Midbrain (tissue), 1 donor: ENCODE results near the gene PRKCE.

Experiments
- DNase-seq: peaks from one replicate; lab custom pipeline; 2025; lab: John Stamatoyannopoulos, UW

Gene PRKCE

DNA sequence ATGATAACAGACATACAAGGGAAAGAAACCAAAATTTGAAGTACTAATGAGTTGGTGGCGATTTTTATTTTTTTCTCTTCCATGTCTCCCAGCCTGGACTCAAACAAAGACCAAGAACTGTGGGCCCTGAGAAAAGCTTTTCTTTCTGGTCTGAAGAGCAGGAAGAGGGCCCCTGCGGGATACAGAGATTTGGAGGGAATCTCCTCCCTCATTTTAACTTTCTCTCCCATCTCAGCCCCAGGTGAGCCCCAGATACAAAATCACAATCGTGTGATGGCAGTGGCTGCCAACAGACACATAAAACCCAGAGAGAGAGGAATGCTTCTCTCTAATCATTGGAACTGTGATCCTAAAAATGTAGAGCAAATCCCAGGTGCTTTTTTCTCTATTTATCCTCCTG is 19.5 kb upstream of the PRKCE start:
- DNase-seq = no peak

- no peak for DNase-seq
Observed at GRCh38 chr2:45634223-45634622, 17.3 kb upstream of the PRKCE start.

DNA sequence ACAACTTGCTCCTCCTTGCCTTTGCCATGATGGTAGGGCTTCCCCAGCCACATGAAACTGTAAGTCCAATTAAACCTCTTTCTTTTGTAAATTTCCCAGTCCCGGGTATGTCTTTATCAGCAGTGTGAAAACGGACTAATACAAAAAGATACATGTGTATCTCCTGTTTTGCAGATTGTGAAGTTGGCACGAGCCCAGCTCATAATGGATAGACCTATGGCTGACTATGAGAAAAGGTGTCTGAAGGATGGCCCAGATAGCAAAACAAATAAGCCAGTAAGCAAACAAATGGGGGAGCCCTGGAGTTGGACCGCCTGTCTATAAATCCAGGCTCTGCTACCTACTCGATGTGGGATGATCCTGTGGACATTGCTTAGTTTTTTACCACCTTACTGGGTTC is 15.5 kb upstream of the PRKCE start:
- DNase-seq = no peak

DNA sequence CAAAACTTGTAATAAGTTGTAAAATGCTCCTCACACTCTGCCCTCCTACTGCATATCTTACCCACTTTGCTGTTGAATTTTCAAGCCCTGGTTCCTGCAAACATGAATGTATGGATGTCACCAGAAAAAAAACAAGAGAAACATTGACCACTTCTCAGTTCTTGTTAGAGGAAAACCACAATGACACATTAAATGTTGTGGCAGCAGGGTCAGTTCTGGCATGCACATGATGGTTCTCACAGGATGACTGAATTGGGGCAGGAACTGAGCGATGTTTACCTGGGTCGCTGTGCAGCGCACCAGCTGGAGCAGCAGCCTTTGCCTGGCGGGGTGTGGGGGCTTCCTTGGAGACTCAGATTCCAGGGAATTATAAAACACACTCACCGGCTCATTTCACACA is 14.0 kb upstream of the PRKCE start:
- DNase-seq = no peak

GRCh38 chr2:45640576-45640975 is 10.9 kb upstream of the PRKCE start:
- DNase-seq = no peak

- DNase-seq = no peak
Observed at GRCh38 chr2:45643095-45643494, 8.4 kb upstream of the PRKCE start.

- peak; percentile 84 for DNase-seq
Observed at GRCh38 chr2:45643543-45644542, 7.6 kb upstream of the PRKCE start.

GRCh38 chr2:45646289-45646688 is 5.2 kb upstream of the PRKCE start:
- no peak for DNase-seq

GRCh38 chr2:45647356-45647755 is 4.1 kb upstream of the PRKCE start:
- no peak for DNase-seq

DNA sequence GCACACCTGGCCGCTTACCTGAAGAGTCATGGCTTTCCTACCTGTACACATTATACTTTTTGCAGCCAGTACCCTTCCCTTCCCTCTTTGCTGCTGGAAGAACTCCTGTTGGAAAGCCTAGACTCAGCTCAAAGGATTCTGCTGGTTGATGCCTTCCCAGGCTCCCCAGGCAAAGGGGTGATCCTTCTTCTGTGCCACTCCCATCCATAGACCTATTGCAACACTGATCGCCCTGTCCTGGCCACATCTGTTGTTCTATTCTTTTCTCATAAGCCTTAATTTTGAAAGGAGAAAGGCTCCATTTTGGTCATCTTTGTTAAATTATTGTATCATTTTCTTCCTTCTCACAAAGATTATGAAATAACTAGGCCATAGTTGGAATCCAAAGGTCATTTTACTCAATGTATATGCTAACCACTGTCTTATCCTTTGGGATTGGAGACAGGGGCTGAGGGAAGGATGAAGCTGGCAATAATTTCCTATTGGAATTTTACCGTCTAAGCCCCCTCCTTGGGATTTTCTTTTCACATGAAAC is 3.4 kb upstream of the PRKCE start:
- no peak for DNase-seq

GRCh38 chr2:45648636-45649035 is 2.8 kb upstream of the PRKCE start:
- no peak for DNase-seq

- no peak for DNase-seq
Observed at GRCh38 chr2:45649462-45649857, 2.0 kb upstream of the PRKCE start.

- DNase-seq = peak; percentile 77
Observed at GRCh38 chr2:45649858-45650811, 1.3 kb upstream of the PRKCE start.

GRCh38 chr2:45650851-45651414 is 542 bp upstream of the PRKCE start:
- peak; percentile 93 for DNase-seq

DNA sequence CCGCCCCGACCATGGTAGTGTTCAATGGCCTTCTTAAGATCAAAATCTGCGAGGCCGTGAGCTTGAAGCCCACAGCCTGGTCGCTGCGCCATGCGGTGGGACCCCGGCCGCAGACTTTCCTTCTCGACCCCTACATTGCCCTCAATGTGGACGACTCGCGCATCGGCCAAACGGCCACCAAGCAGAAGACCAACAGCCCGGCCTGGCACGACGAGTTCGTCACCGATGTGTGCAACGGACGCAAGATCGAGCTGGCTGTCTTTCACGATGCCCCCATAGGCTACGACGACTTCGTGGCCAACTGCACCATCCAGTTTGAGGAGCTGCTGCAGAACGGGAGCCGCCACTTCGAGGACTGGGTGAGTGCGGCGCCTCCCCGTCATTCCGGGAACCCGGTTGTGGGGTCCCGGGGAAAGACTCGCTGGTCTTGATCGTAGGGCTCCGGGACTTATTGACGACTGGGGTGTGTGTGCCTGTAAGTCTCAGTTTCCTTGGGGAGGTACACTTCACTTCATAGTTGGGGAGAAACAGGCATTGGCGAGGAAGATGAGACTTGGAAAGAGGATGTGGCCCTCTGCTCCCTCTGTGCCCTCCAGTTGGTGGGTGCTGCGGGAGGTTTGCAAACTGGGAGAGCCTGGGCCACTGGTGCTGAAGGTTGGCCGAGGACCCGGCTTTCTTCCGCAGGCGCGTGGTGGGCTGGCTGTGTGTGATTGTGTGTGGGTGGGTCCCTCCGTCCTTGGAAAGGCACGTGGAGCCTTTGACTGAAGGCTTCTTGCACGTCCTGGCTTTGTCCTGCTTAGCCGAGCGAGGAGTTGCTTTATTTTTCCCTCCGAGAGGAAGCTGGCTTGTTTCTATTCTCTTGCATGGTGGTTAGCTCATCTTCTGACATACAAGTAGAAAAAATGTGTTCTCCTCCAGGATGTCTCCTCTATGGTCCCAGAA is 886 bp downstream of the PRKCE start:
- DNase-seq = peak; percentile 5

DNA sequence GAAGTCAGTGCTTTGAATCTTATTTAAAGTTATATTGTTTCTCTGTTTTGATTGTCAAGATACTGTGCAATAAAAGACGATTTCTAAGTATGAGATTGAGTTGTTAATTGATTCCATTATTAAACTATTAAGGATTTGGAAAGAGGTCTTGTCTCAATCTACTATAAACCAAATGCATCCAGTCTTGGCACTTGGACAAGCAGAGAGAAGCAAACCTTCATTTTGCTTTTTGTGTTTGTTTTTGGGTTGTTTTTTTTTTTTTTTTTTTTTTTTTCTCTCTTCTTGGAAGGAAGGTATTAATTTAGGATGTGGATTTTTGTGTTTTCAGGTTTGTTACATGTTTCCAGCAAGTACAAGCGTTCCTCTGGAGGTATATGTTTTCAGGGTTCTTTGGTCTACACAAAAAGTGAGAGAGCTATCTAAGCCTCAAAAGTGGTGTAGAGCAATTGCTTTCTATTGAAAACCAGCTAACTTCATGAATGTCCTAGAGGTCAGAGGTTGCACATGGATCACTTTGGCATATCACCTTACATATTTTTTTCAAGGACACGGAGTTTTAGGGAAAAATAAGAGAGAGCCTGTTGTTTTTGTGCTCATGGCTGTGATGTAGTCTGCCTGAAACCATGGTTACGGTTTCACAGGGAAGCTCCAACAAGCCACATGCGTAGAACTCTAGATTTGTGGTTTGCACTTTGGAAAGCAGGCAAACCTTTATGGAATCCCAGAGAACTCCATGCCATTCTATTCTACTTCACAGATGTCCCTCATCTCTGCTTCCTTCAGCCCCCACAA is 1.8 kb downstream of the PRKCE start:
- DNase-seq = peak; percentile 5

DNA sequence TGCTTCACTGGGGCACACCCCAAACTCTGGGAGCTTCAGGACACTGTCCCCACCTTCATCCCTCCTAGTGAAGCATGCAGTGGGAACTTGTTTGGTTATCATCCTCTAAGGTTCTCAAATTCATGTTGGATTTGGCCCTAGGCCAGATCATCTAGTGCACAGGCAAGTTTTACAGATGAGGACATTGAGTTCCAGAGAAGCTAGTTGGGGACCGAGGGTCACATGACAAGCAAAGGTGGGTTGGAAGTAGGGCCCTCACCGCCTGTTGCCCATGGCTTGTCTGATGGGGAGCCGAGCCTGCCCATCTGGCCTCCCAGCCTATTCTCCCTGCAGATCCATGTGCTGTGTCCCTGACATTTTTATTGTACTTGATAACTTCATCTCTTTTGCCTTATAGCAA is 2.8 kb downstream of the PRKCE start:
- DNase-seq = no peak

- DNase-seq = no peak
Observed at GRCh38 chr2:45661828-45662227, 10.4 kb downstream of the PRKCE start.

- DNase-seq = no peak
Observed at GRCh38 chr2:45664635-45665261, 13.3 kb downstream of the PRKCE start.

DNA sequence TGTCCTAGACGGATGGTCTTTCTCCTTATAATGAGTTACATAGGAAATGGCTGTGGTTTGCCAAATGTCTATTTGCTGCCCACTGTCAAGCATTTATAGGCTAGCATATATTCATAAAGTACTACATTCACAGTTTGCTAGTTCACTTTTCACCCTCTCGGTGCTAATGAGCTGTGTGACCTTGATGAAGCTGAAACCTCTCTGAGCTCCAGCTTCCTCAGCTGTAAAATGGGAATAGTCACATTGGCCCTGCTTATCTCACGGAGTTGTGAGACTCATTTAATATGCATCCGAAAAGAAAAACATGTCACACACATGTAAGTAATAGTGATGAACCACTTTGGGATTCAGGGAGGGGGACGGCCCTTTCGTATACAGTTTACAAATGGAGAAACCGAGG is 17.0 kb downstream of the PRKCE start:
- DNase-seq = no peak
